Ascending aorta (tissue), 2 donors: ENCODE measurements around the gene SLC30A4. TPM values are rescaled to one million over a fixed set of nuclear protein-coding genes. Genes with fewer than 3 reads are reported as not detected.
"Not testable (repeated sequence)": the region's sequence is repeated elsewhere in the genome, so short reads cannot be mapped to it uniquely, and the experiment has no call there.

Experiments used
- DNase-seq, 2 donors: peaks; one replicate each; pipeline ENCODE4 v3.0.0-alpha.2; 2019; ENCODE audit warnings: low spot score in 2 of 2
- H3K27ac ChIP-seq, 2 donors: fragments of 200-600 bp; sonication (generic); one replicate each; pipeline ENCODE4 v1.5.1; 2016 to 2017; ENCODE audit warnings: mild to moderate bottlenecking in 1 of 2
- H3K27me3 ChIP-seq: fragments of 200-600 bp; sonication (generic); one replicate; pipeline ENCODE4 v1.5.1; 2017
- H3K36me3 ChIP-seq, 2 donors: fragments of 200-600 bp; sonication (generic); one replicate each; pipeline ENCODE4 v1.5.1; 2016
- H3K4me1 ChIP-seq, 2 donors: fragments of 200-600 bp; sonication (generic); one replicate each; pipeline ENCODE4 v1.5.1; 2016 to 2017; ENCODE audit warnings: mild to moderate bottlenecking in 1 of 2
- H3K4me3 ChIP-seq, 2 donors: fragments of 200-600 bp; sonication (generic); one replicate each; pipeline ENCODE4 v1.5.1; 2016 to 2017; ENCODE audit warnings: mild to moderate bottlenecking in 1 of 2
- H3K9me3 ChIP-seq, 2 donors: fragments of 200-600 bp; sonication (generic); one replicate each; pipeline ENCODE4 v1.5.1; 2016
- CTCF ChIP-seq, 3 experiments: fragments of 200-600 bp in 2 of 3; fragments of 450-650 bp in 1 of 3; sonication (generic) in 2 of 3; IDR thresholded peaks; one replicate each; pipeline ENCODE4 v1.5.1; 2016 to 2019; ENCODE audit warnings: antibody characterized with exemption in 3 of 3, mild to moderate bottlenecking in 1 of 3, moderate library complexity in 1 of 3
- intact Hi-C: fragments of 100-400 bp; cut with DNase I; formaldehyde crosslinking; loops from one replicate; pipeline ENCODE4 v1.15.1; 2023
- total RNA-seq: library from RNA; depleted of rRNA; stranded (reverse); fragments of >200 nt; gene quantifications from one replicate; pipeline ENCODE4 v1.1.0, GENCODE V29; 2016

The SLC30A4 gene
- total RNA-seq, 1 donor from 2014 or later: 3.4 TPM

GRCh38 chr15:45539680-45540079 lies 17.1 kb upstream of the SLC30A4 start:
- DNase-seq: no peak
- intact Hi-C loops: no loop called here
- no peaks in the 10 kb centered on the region for H3K4me1 ChIP-seq
- TF ChIP-seq CTCF (IDR thresholded peaks at IDR 0.05): no peak
- no peaks in the 10 kb centered on the region for H3K27me3 ChIP-seq
- no peaks in the 10 kb centered on the region for H3K36me3 ChIP-seq
- H3K4me3 ChIP-seq: no peak overlapping the region
- no peak overlapping the region for H3K27ac ChIP-seq
- H3K9me3 ChIP-seq: no peaks in the 10 kb centered on the region

GRCh38 chr15:45536934-45537333 lies 14.4 kb upstream of the SLC30A4 start:
- Histone ChIP-seq H3K9me3 (no peaks in the 10 kb centered on the region), H3K27ac (no peak overlapping the region), H3K27me3 (no peaks in the 10 kb centered on the region), H3K36me3 (no peaks in the 10 kb centered on the region), H3K4me3 (no peak overlapping the region), H3K4me1 (no peaks in the 10 kb centered on the region)
- TF ChIP-seq CTCF (IDR thresholded peaks at IDR 0.05): no peak
- DNase-seq: no peak
- intact Hi-C loops: no loop called here

GRCh38 chr15:45535486-45536042 lies 13.0 kb upstream of the SLC30A4 start:
- DNase-seq: no peak
- Histone ChIP-seq H3K4me1 (no peaks in the 10 kb centered on the region), H3K4me3 (no peak overlapping the region), H3K27ac (no peak overlapping the region), H3K36me3 (no peaks in the 10 kb centered on the region), H3K27me3 (no peaks in the 10 kb centered on the region), H3K9me3 (no peaks in the 10 kb centered on the region)
- TF ChIP-seq CTCF (IDR thresholded peaks at IDR 0.05): no peak
- intact Hi-C loops: no loop called here

- DNase-seq: no peak
- intact Hi-C loops: no loop called here
Measured at GRCh38 chr15:45534821-45535220, 12.3 kb upstream of the SLC30A4 start.

GRCh38 chr15:45532892-45533291 lies 10.3 kb upstream of the SLC30A4 start:
- intact Hi-C loops, H3K4me1 ChIP-seq, H3K27me3 ChIP-seq, H3K4me3 ChIP-seq, H3K36me3 ChIP-seq, H3K9me3 ChIP-seq, DNase-seq, H3K27ac ChIP-seq: not testable (repeated sequence)

More at GRCh38 chr15:45534821-45535220, 12.3 kb upstream of the SLC30A4 start:
- Histone ChIP-seq H3K4me3 (no peak overlapping the region), H3K4me1 (no peaks in the 10 kb centered on the region), H3K27ac (no peak overlapping the region), H3K36me3 (no peaks in the 10 kb centered on the region), H3K9me3 (no peaks in the 10 kb centered on the region), H3K27me3 (no peaks in the 10 kb centered on the region)
- TF ChIP-seq CTCF (IDR thresholded peaks at IDR 0.05): no peak

GRCh38 chr15:45529613-45530012 lies 7.1 kb upstream of the SLC30A4 start:
- Histone ChIP-seq H3K4me1 (no peaks in the 10 kb centered on the region), H3K27ac (no peak overlapping the region), H3K36me3 (no peaks in the 10 kb centered on the region), H3K9me3 (no peaks in the 10 kb centered on the region), H3K27me3 (no peaks in the 10 kb centered on the region), H3K4me3 (no peak overlapping the region)
- no peak for TF ChIP-seq CTCF (IDR thresholded peaks at IDR 0.05)
- intact Hi-C loops: no loop called here
- no peak for DNase-seq
